DMS79 treated with DMSO at 0.1 percent for 48 hours (cell line): Measurements from ENCODE around the gene P4HA2.
A peak's percentile ranks its signal among the peaks of the same experiment; 100 is the strongest.

ENCODE experiments used
- DNase-seq: peaks from one replicate; lab custom pipeline; 2025; lab: John Stamatoyannopoulos, UW

The P4HA2 gene

GRCh38 chr5:132250547-132250946, 22.9 kb upstream of the P4HA2 start:
- DNase-seq: no peak

DNA sequence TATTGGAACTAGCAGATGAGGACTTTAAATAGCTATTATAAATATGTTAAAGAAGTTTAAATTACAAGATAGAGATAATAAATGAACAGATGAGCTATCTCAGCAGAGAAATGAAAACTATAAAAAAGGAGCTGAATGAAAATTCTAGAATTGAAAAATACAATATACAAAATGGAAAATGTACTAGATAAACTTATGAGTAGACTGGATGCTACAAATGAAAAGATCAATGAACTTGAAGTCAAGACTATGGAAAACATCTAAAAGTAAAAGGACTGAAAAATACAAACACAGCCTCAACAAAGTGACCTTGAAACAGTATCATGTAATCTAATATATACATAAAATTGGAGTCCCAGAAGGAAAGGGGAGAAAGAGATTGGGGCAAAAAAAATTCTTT, 19.2 kb upstream of the P4HA2 start:
- DNase-seq: no peak

DNA sequence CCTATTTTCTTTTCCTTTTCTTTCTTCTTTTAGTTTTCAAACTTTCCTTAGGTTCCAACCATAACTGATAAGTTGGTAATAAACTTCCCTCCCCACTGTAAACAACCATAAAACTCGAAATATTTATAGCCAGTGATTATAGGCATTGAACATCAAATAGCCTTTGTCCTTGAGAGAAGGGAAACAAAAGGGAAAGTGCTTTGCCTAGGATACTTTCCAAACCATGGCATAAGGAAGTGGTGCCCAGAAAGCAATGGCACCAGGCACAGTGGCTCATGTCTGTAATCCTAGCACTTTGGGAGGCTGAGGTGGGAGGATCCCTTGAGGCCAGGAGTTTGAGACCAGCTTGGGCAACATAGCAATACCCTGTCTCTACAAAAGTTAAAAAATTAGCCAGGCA, 17.9 kb upstream of the P4HA2 start:
- DNase-seq: no peak

- DNase-seq: no peak
Measured at GRCh38 chr5:132243366-132243977, 15.8 kb upstream of the P4HA2 start.

DNA sequence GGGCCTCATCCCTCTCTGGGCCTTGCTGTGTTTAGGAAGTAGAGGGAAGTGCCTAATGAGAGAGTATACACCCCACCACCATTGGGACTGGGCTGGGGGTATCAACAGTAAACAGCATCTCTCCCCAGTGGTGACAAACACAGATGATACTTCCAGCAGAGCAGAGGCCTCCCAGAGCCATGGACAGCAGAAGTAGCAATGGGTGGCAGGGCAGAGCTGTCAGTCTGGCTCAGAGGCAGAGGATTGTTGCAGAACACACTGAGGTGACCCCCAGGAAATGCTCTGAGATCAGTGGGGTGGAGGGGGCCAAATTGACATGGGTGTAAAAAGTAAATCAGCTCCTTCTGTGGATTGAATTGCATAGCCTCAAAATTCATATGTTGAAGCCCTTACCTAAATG, 12.1 kb upstream of the P4HA2 start:
- no peak for DNase-seq

- no peak for DNase-seq
Measured at GRCh38 chr5:132238901-132239500, 11.3 kb upstream of the P4HA2 start.

DNA sequence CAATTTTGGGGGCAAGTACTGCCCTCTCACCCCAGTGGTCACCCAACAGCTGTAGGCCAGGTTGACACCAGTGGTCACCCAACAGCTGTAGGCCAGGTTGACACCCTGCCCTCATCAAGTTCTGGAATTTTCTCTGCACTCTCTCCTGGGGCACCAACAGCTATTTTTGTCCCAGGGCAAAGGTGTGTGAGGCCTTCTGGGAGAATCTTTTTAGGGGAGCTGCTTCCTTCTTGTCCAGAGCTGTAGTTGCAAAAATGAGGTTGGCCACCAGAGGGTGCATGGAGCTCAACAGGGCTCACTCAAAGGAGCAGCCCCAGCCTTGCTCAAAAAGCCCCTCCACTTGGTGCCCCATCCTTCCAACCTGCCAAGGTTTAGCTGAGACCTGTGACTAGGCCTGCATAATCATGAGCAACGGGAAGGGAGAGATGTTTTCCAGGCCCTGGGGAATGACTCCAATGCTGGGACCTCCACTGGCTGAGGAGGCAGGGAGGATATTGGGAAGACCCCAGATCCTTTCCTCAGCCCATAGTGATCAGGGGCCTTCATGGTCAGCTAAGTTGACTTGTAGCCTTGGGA, 10.6 kb upstream of the P4HA2 start:
- peak; percentile 1 for DNase-seq

- DNase-seq: no peak
Measured at GRCh38 chr5:132237670-132238069, 10.0 kb upstream of the P4HA2 start.

- DNase-seq: no peak
Measured at GRCh38 chr5:132237141-132237540, 9.5 kb upstream of the P4HA2 start.

- DNase-seq: no peak
Measured at GRCh38 chr5:132235340-132235739, 7.7 kb upstream of the P4HA2 start.

DNA sequence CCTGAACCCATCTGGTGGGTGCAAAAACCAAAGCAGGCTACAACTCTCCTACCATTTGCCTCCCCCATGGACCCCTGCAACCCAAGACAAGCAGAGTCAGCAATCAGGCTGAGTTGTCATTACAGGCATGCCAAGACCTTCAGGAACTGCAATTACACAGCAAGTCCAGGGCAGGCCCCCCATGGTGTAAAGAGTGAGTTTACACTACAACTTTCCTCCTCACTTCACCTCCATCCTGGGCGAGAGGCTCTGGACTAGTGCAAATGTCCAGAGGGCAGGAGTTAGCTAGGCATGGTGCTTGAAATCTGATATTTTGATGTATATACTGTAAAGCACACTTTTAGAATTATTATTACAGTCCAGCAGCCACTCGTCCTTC, 7.0 kb upstream of the P4HA2 start:
- no peak for DNase-seq

- DNase-seq: no peak
Measured at GRCh38 chr5:132233811-132234683, 6.4 kb upstream of the P4HA2 start.

GRCh38 chr5:132233081-132233480, 5.4 kb upstream of the P4HA2 start:
- DNase-seq: no peak

DNA sequence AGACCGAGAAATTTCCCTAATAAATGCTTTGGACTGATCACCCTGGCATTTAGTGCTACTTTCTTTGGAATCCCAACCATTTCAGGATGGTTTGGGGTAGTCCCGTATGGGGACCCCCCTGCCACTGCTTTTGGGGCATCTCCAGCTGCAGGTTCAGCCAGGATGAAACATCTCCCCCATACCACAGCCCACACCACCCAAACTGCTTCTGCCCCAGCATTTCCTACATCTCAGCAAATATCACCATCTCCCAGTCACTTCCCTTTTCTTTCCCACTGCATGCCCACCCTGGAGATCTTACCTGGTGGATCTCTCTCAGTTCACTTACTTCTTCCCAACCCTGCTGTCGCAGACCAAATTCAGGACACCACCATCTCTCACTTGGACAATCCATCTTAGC, 4.8 kb upstream of the P4HA2 start:
- DNase-seq: no peak

DNA sequence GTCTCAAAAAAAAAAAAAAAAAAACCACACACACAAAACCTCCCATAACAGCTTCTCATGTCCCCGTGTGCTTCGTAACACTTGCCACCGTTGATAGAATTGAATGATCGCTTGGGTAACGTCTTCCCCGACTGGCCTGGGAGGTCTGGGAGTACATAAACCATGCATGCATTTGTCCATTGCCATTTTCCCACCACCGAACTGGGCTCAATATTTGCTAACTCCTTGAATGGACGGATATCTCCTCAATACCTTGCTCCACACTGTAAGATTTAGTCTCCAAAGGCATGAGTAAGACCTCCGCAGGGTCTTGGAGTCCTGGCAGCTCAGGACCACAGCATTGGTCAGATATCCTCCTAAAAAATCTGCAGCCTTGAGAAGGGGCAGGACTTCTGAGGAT, 3.2 kb upstream of the P4HA2 start:
- no peak for DNase-seq

DNA sequence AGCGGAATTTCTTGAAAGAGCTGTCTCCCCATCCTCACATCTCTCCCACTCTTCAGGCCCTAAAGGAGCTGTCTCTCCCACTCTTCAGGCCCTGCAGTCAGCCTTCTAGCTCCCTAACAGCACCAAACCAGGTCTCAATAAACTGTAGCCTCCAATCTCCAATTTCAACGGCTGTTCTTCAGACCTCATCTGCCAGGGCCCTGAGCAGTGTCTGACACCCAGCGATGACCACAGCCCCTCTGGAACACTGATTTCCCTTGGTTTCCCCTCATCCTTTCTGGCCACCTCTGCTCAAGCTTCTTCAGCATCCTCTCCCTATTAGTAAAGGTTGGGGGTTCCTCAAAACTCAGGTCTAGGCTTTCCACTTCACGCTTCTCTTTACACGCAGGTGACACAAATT, 1.6 kb upstream of the P4HA2 start:
- no peak for DNase-seq

- no peak for DNase-seq
Measured at GRCh38 chr5:132228241-132229035, 785 bp upstream of the P4HA2 start.

DNA sequence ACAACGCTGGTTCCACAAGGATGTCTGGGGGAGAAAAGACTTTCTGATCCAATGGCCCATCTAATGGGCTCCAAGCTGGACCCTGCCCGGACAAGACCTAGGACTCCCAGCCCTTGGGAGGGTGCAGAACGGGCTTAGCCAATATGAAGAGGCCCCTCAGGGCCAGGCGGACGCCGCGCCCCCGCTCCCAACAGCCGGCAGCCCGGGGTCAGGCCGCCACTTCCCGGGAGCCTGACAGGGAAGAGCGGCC, 493 bp downstream of the P4HA2 start:
- no peak for DNase-seq

DNA sequence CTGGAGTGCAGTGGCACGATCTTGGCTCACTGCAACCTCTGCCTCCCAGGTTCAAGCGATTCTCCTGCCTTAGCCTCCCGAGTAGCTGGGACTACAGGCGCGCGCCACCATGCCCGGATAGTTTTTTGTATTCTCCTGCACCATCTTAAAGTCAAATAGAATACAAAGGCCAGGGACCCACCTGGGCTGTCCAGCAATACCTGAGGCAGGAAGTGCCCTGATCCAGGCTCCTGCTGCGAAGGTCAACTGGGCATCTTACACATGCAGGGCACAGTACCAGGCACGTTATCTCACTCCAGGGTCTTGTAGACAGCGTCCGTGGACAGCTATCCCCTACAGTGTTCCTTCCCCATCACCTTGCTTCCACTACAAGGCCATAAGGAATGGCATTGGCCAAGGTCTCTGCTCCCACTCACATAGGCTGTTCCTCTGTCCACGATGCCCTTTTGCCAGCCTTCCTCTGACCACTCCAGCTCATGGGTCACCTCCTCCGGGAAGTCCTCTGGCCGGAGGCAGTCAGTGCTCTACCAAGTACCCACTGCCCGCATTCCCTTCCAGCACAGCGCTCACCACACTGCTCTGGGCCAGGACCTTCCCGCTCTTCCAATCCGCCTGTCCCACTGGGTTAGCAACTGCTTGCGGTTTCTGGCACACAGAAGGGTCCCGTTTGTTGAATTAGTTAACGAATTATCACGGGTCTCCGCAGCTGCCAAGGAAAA, 978 bp downstream of the P4HA2 start:
- DNase-seq: peak; percentile 0

DNA sequence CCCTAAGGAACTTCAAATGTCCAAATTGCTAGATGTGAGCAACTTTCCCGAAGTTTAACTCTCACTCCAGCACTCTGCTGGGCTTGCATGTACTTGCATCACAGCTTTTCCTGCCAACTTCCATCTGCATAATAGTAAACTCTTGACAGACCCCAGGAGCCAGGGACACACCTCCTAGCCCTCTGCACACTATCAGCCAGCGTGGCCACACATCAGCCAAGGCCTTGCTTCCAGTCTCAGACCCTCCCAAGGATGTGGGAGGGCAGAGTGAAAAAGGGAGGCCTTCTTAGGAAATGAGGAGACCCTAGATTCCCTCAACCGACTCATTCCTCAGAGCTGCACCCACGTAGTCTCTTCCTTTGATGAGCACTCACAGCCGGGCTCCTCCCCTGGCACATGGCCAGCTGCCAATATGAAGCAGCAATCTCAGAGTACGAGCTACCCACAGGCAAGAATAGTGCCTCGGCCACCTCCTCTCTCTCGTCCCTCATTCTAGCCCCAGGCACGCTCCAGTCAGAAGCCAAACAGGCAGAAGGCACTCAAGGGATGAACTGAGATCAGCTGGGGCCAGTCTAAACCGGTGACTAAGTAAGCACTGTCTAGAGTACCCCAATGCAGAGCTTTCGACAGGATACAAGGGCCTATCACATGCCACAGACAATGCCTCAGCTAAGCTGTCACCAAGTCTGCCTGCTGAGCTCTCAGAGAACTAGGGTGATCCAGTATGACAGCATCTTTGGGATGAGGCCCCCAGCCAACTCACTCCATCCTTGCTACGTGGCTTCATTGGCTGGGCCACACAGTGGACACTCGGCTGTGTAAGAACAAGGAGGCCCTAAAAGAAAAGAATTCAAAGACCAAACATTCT, 2.3 kb downstream of the P4HA2 start:
- peak; percentile 82 for DNase-seq

DNA sequence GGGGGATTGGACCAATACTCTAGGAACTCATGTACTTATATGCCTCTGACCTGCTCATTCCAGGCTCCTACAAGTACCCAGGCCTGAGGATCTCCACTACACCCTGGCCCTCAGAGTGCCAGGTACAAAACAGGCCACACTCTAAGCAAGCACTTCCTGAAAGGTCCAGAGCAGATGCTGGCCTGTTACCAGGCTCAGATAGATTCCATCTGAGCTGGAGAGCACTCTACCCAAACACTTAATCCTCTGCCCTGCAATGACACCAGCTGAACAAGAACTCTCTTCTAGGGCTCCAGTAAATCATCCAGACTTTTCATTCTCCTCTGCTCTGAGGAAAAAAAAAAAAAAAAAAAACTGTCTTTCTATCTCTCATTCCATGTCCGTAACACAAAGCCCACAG, 2.9 kb downstream of the P4HA2 start:
- peak; percentile 29 for DNase-seq
